Measurements from ENCODE around the gene USP6. TPM values are rescaled to one million over a fixed set of nuclear protein-coding genes. Genes with fewer than 3 reads are reported as not detected.
A peak's percentile ranks its signal among the peaks of the same experiment; 100 is the strongest.
"Not testable (repeated sequence)": the region's sequence is repeated elsewhere in the genome, so short reads cannot be mapped to it uniquely, and the experiment has no call there.

Gene USP6
- total RNA-seq, 2 experiments from 2014 or later = 0.07 TPM; not detected in 1

GRCh38 chr17:5209396-5209795 is 93.6 kb downstream of the USP6 start:
- Mint-ChIP-seq H3K27ac (no peak overlapping the region), H3K27me3 (no peaks in the 10 kb centered on the region), H3K9me3 (ENCODE audit: low read depth) (no peaks in the 10 kb centered on the region), H3K36me3 (ENCODE audit: low read depth) (no peaks in the 10 kb centered on the region), H3K4me1 (peaks cover 11% of the 10 kb centered on the region), H3K4me3 (no peak overlapping the region)
- ChIA-PET POLR2A (no interaction called here), CTCF (interaction anchor here (0.6 kb wide), 1 partner anchor 62 kb away, joined by 3 read pairs; no protein-coding TSS in a partner anchor)
- ATAC-seq (no peak), DNase-seq (no peak)
- intact Hi-C loops (cut with DNase I, micrococcal nuclease) = no loop called here

GRCh38 chr17:5210091-5210490 is 94.3 kb downstream of the USP6 start:
- H3K4me1 Mint-ChIP-seq = peaks cover 11% of the 10 kb centered on the region
- CTCF ChIA-PET = no interaction called here
- peaks cover 4% of the 10 kb centered on the region for H3K36me3 Mint-ChIP-seq (ENCODE audit: low read depth)
- intact Hi-C loops (cut with DNase I, micrococcal nuclease) = no loop called here
- H3K27me3 Mint-ChIP-seq = no peaks in the 10 kb centered on the region
- no peak overlapping the region for H3K4me3 Mint-ChIP-seq
- H3K27ac Mint-ChIP-seq = no peak overlapping the region
- ATAC-seq (no peak), DNase-seq (no peak)
- no peaks in the 10 kb centered on the region for H3K9me3 Mint-ChIP-seq (ENCODE audit: low read depth)
- POLR2A ChIA-PET = no interaction called here

GRCh38 chr17:5210614-5211252 is 94.9 kb downstream of the USP6 start:
- Mint-ChIP-seq H3K4me3 (no peak overlapping the region), H3K4me1 (peaks cover 11% of the 10 kb centered on the region), H3K27ac (peak overlapping the region; percentile 19), H3K9me3 (ENCODE audit: low read depth) (no peaks in the 10 kb centered on the region), H3K36me3 (ENCODE audit: low read depth) (peaks cover 5% of the 10 kb centered on the region), H3K27me3 (no peaks in the 10 kb centered on the region)
- intact Hi-C loops (cut with DNase I, micrococcal nuclease) = no loop called here
- no peak for DNase-seq
- POLR2A ChIA-PET = no interaction called here
- CTCF ChIA-PET = no interaction called here
- peak; percentile 60 for ATAC-seq

GRCh38 chr17:5211458-5211857 is 95.6 kb downstream of the USP6 start:
- H3K27ac Mint-ChIP-seq = peak overlapping the region; percentile 4
- ChIA-PET CTCF (no interaction called here), POLR2A (no interaction called here)

DNA sequence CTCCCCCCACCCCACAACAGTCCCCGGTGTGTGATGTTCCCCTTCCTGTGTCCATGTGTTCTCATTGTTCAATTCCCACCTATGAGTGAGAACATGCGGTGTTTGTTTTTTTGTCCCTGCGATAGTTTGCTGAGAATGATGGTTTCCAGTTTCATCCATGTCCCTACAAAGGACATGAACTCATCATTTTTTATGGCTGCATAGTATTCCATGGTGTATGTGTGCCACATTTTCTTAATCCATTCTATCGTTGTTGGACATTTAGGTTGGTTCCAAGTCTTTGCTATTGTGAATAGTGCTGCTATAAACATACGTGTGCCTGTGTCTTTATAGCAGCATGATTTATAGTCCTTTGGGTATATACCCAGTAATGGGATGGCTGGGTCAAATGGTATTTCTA is 101.7 kb downstream of the USP6 start:
- intact Hi-C loops (cut with DNase I, micrococcal nuclease); ATAC-seq; DNase-seq; H3K27ac Mint-ChIP-seq; POLR2A ChIA-PET; H3K27me3 Mint-ChIP-seq; H3K4me3 Mint-ChIP-seq; H3K36me3 Mint-ChIP-seq (ENCODE audit: low read depth); H3K9me3 Mint-ChIP-seq (ENCODE audit: low read depth): not testable (repeated sequence)
- H3K4me1 Mint-ChIP-seq = peaks cover 10% of the 10 kb centered on the region
- CTCF ChIA-PET = interaction anchor here (0.6 kb wide), 1 partner anchor 43 kb away, joined by 3 read pairs; no protein-coding TSS in a partner anchor

More at GRCh38 chr17:5211458-5211857, 95.6 kb downstream of the USP6 start:
- intact Hi-C loops (cut with DNase I, micrococcal nuclease) = no loop called here
- Mint-ChIP-seq H3K9me3 (ENCODE audit: low read depth) (no peaks in the 10 kb centered on the region), H3K4me3 (no peak overlapping the region), H3K4me1 (peaks cover 11% of the 10 kb centered on the region), H3K27me3 (no peaks in the 10 kb centered on the region), H3K36me3 (ENCODE audit: low read depth) (peaks cover 5% of the 10 kb centered on the region)
- no peak for DNase-seq
- ATAC-seq = no peak

DNA sequence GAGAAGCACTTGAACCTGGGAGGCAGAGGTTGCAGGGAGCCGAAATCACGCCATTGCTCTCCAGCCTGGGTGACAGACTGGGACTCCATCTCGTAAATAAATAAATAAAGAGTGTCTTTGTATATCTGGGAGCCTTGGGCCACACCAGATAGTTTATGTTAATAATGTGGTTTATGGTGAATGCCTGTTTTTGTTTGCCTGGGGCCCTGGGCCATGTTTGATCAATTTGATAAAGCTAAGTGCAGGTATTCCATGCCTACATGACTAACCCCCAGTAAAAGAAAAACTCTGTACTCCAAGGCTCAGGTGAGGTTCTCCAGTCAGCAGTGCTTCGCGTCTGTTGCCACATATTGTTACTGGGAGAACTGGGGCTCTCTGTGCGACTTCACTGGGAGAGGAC is 103.7 kb downstream of the USP6 start:
- intact Hi-C loops (cut with DNase I, micrococcal nuclease) = no loop called here
- Mint-ChIP-seq H3K4me3 (no peak overlapping the region), H3K9me3 (ENCODE audit: low read depth) (no peaks in the 10 kb centered on the region), H3K4me1 (peaks cover 10% of the 10 kb centered on the region), H3K27me3 (no peaks in the 10 kb centered on the region), H3K27ac (no peak overlapping the region), H3K36me3 (ENCODE audit: low read depth) (peaks cover 5% of the 10 kb centered on the region)
- CTCF ChIA-PET = interaction anchor here (0.6 to 0.8 kb wide), 2 partner anchors 18 to 313 kb away, joined by 3 read pairs; no protein-coding TSS in a partner anchor
- no peak for DNase-seq
- POLR2A ChIA-PET = no interaction called here
- ATAC-seq = no peak

- no peaks in the 10 kb centered on the region for H3K27me3 Mint-ChIP-seq
- H3K4me1 Mint-ChIP-seq = peaks cover 10% of the 10 kb centered on the region
- CTCF ChIA-PET = no interaction called here
- ATAC-seq = no peak
- H3K4me3 Mint-ChIP-seq = no peak overlapping the region
- H3K36me3 Mint-ChIP-seq (ENCODE audit: low read depth) = peaks cover 2% of the 10 kb centered on the region
- no peaks in the 10 kb centered on the region for H3K9me3 Mint-ChIP-seq (ENCODE audit: low read depth)
- no peak for DNase-seq
- POLR2A ChIA-PET = no interaction called here
- no peak overlapping the region for H3K27ac Mint-ChIP-seq
- intact Hi-C loops (cut with DNase I, micrococcal nuclease) = no loop called here
Measured at GRCh38 chr17:5220074-5220473, 104.2 kb downstream of the USP6 start.

- H3K36me3 Mint-ChIP-seq (ENCODE audit: low read depth); POLR2A ChIA-PET; H3K27me3 Mint-ChIP-seq; H3K9me3 Mint-ChIP-seq (ENCODE audit: low read depth); H3K4me3 Mint-ChIP-seq; H3K27ac Mint-ChIP-seq; ATAC-seq; intact Hi-C loops (cut with DNase I, micrococcal nuclease); DNase-seq; CTCF ChIA-PET: not testable (repeated sequence)
- H3K4me1 Mint-ChIP-seq = peaks cover 18% of the 10 kb centered on the region
Measured at GRCh38 chr17:5221912-5222311, 106.1 kb downstream of the USP6 start.

Other genes with a start within 250 kb of the USP6 start
- gene C17orf107, start 216.5 kb upstream of the USP6 start, total RNA-seq = 1 to 10 TPM; 2.6 to 2.8 TPM
- under 1 TPM; 0.59 to 0.84 TPM for gene CHRNE, start 212.9 kb upstream of the USP6 start, total RNA-seq
- not detected for gene GP1BA, start 183.8 kb upstream of the USP6 start, total RNA-seq
- 10 to 100 TPM; 74.2 to 77.9 TPM for gene SLC25A11, start 176.0 kb upstream of the USP6 start, total RNA-seq
- gene RNF167, start 175.8 kb upstream of the USP6 start, total RNA-seq = 100 to 1,000 TPM; 147 to 189 TPM
- 1,000 to 10,000 TPM; 1,809 to 1,911 TPM for gene PFN1, start 167.5 kb upstream of the USP6 start, total RNA-seq
- 10 to 100 TPM; 32.0 to 32.9 TPM for gene ENO3, start 164.9 kb upstream of the USP6 start, total RNA-seq
- 10 to 100 TPM; 61.4 to 69.4 TPM for gene SPAG7, start 148.2 kb upstream of the USP6 start, total RNA-seq
- gene CAMTA2, start 128.4 kb upstream of the USP6 start, total RNA-seq = 100 to 1,000 TPM in 1 of 2 experiments, 10 to 100 TPM in 1; 98.2 to 124 TPM
- gene INCA1, start 118.5 kb upstream of the USP6 start, total RNA-seq = under 1 TPM; 0.18 to 0.28 TPM
- 10 to 100 TPM; 32.6 to 43.0 TPM for gene KIF1C, start 118.1 kb upstream of the USP6 start, total RNA-seq
- under 1 TPM; 0.16 to 0.26 TPM for gene SLC52A1, start 80.6 kb upstream of the USP6 start, total RNA-seq
- 1 to 10 TPM; 2.2 to 2.8 TPM for gene ZFP3, start 37.6 kb upstream of the USP6 start, total RNA-seq
- gene ZNF232, start 4.2 kb upstream of the USP6 start, total RNA-seq = 10 to 100 TPM; 16.1 to 16.2 TPM
- 1 to 10 TPM; 8.0 to 8.4 TPM for gene ZNF594, start 75.8 kb downstream of the USP6 start, total RNA-seq
- not detected for gene SCIMP, start 118.8 kb downstream of the USP6 start, total RNA-seq
- gene RABEP1, start 166.3 kb downstream of the USP6 start, total RNA-seq = 10 to 100 TPM; 60.4 to 66.2 TPM